HEK293 (cell line): ENCODE measurements around the gene PCBP3.

Source experiments
- YY1 ChIP-seq: fragments of 450-650 bp; formaldehyde crosslinking; IDR thresholded peaks from 2 replicates; pipeline ENCODE4 v1.5.1; 2018; ENCODE audit warnings: missing biosample characterization, missing genetic modification characterization
- ZBTB7A ChIP-seq: fragments of 450-650 bp; formaldehyde crosslinking; IDR thresholded peaks from 2 replicates; pipeline ENCODE4 v1.5.1; 2016; ENCODE audit warnings: low read depth, missing biosample characterization, missing genetic modification characterization
- ZNF121 ChIP-seq: fragments of 450-650 bp; formaldehyde crosslinking; IDR thresholded peaks from 2 replicates; pipeline ENCODE4 v1.5.1; 2016; ENCODE audit warnings: missing biosample characterization, missing genetic modification characterization
- ZNF140 ChIP-seq: fragments of 450-650 bp; formaldehyde crosslinking; IDR thresholded peaks from 2 replicates; pipeline ENCODE4 v1.5.1; 2016; ENCODE audit warnings: missing biosample characterization, missing genetic modification characterization
- ZNF274 ChIP-seq, 2 experiments: fragments of 200-500 bp in 1 of 2; fragments of 450-650 bp in 1 of 2; sonication (Bioruptor generic) in 1 of 2; formaldehyde crosslinking in 1 of 2; IDR thresholded peaks; 2 replicates each; pipeline versions ENCODE4 v1.5.1 to v1.6.1; 2014 to 2016; ENCODE audit warnings: borderline replicate concordance in 1 of 2, inconsistent platforms in 1 of 2, low read length in 1 of 2, missing biosample characterization in 1 of 2, missing genetic modification characterization in 1 of 2
- ZNF394 ChIP-seq: fragments of 450-650 bp; formaldehyde crosslinking; IDR thresholded peaks from 2 replicates; pipeline ENCODE4 v1.5.1; 2016; ENCODE audit warnings: missing biosample characterization, missing genetic modification characterization, mild to moderate bottlenecking, moderate library complexity, borderline replicate concordance
- ZNF510 ChIP-seq: fragments of 450-650 bp; formaldehyde crosslinking; IDR thresholded peaks from 2 replicates; pipeline ENCODE4 v1.5.1; 2018; ENCODE audit warnings: mild to moderate bottlenecking, missing genetic modification characterization, missing biosample characterization; ENCODE audit not compliant: insufficient replicate concordance
- ZNF660 ChIP-seq: fragments of 450-650 bp; IDR thresholded peaks from 2 replicates; pipeline ENCODE4 v1.5.1; 2018; ENCODE audit warnings: missing biosample characterization, mild to moderate bottlenecking, missing genetic modification characterization
- TF ChIP-seq, protein P1 (sequence below): fragments of 450-650 bp; formaldehyde crosslinking; IDR thresholded peaks from 2 replicates; pipeline ENCODE4 v1.5.1; 2016; ENCODE audit warnings: missing biosample characterization, missing genetic modification characterization
- TF ChIP-seq, protein P2 (sequence below): fragments of 450-650 bp; formaldehyde crosslinking; IDR thresholded peaks from 2 replicates; pipeline ENCODE4 v1.5.1; 2016; ENCODE audit warnings: missing biosample characterization, missing genetic modification characterization, low read depth
- TF ChIP-seq, protein P3 (sequence below): fragments of 450-650 bp; IDR thresholded peaks from 2 replicates; pipeline ENCODE4 v1.5.1; 2018; ENCODE audit warnings: missing biosample characterization, missing genetic modification characterization

DNA sequence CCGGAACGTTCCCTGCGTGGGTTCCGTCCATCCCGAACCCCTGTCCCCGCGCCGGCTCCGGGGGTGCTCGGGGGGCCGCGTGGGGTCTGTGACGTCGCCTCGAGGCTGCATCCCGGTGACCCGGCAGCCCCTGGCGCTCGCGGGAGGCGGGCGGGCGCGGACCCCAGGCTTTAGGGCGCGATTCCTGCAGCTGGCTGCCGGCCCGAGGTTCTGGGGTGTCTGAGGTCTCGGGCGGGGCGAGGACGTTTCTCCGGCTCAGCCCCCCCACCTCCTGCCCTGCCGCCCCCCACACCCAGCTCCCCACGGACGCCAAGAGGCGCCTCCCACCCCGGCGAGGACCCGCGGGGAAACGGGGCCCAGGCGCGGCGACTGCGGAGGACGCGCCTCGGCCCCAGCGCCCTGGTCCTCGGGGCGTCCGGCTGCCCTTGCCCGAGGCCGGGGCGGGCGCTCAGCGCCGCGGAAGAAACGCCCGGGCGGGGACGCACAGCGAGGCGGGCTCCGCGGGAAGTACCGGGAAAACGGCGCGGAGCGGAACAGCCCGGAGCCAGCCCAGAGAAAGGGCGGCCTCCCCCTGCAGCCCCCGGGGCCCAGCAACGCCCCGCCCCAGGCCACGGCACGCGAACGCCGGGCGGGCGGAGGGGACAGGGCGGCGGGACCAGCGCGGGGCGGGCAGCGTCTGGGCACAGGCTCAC lies 1.3 kb upstream of the PCBP3 start:
- no peak for TF ChIP-seq ZNF140 (tag by site-specific recombination)
- no peak for TF ChIP-seq ZNF121 (tag by site-specific recombination)
- TF ChIP-seq, protein P1, sequence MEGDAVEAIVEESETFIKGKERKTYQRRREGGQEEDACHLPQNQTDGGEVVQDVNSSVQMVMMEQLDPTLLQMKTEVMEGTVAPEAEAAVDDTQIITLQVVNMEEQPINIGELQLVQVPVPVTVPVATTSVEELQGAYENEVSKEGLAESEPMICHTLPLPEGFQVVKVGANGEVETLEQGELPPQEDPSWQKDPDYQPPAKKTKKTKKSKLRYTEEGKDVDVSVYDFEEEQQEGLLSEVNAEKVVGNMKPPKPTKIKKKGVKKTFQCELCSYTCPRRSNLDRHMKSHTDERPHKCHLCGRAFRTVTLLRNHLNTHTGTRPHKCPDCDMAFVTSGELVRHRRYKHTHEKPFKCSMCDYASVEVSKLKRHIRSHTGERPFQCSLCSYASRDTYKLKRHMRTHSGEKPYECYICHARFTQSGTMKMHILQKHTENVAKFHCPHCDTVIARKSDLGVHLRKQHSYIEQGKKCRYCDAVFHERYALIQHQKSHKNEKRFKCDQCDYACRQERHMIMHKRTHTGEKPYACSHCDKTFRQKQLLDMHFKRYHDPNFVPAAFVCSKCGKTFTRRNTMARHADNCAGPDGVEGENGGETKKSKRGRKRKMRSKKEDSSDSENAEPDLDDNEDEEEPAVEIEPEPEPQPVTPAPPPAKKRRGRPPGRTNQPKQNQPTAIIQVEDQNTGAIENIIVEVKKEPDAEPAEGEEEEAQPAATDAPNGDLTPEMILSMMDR: no peak
- TF ChIP-seq ZNF394 (tag by site-specific recombination): no peak
- TF ChIP-seq ZNF510 (tag by site-specific recombination): no peak
- no peak for TF ChIP-seq ZNF274 (IDR thresholded peaks at IDR 0.05; ENCODE audit: low read length)
- TF ChIP-seq ZNF274 (tag by site-specific recombination; IDR thresholded peaks at IDR 0.05; ENCODE audit: borderline replicate concordance): no peak
- TF ChIP-seq, protein P2, sequence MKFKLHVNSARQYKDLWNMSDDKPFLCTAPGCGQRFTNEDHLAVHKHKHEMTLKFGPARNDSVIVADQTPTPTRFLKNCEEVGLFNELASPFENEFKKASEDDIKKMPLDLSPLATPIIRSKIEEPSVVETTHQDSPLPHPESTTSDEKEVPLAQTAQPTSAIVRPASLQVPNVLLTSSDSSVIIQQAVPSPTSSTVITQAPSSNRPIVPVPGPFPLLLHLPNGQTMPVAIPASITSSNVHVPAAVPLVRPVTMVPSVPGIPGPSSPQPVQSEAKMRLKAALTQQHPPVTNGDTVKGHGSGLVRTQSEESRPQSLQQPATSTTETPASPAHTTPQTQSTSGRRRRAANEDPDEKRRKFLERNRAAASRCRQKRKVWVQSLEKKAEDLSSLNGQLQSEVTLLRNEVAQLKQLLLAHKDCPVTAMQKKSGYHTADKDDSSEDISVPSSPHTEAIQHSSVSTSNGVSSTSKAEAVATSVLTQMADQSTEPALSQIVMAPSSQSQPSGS (tag by site-specific recombination): no peak
- no peak for TF ChIP-seq ZNF660 (tag by site-specific recombination)
- TF ChIP-seq ZBTB7A: no peak
- TF ChIP-seq, protein P3, sequence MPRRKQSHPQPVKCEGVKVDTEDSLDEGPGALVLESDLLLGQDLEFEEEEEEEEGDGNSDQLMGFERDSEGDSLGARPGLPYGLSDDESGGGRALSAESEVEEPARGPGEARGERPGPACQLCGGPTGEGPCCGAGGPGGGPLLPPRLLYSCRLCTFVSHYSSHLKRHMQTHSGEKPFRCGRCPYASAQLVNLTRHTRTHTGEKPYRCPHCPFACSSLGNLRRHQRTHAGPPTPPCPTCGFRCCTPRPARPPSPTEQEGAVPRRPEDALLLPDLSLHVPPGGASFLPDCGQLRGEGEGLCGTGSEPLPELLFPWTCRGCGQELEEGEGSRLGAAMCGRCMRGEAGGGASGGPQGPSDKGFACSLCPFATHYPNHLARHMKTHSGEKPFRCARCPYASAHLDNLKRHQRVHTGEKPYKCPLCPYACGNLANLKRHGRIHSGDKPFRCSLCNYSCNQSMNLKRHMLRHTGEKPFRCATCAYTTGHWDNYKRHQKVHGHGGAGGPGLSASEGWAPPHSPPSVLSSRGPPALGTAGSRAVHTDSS (tag by site-specific recombination): no peak
- TF ChIP-seq YY1: no peak
